GM23338 (cell line): Measurements from ENCODE around the gene ELL2.

ENCODE experiments used
- CREB1 ChIP-seq: fragments of 250-450 bp; sonication (Bioruptor Pico); IDR thresholded peaks from 2 replicates; pipeline ENCODE4 v1.5.0; 2020; ENCODE audit warnings: low read depth, mild to moderate bottlenecking, moderate library complexity
- EZH2 ChIP-seq: fragments of 200-600 bp; sonication (generic); IDR thresholded peaks from one replicate; pipeline ENCODE4 v1.8.0; 2017; ENCODE audit warnings: antibody characterized with exemption, mild to moderate bottlenecking, low read depth; ENCODE audit not compliant: unreplicated experiment
- EZH2phosphoT487 ChIP-seq: fragments of 200-600 bp; sonication (generic); IDR thresholded peaks from one replicate; pipeline ENCODE4 v1.8.1; 2018; ENCODE audit warnings: antibody characterized with exemption; ENCODE audit not compliant: unreplicated experiment
- JUNB ChIP-seq: IDR thresholded peaks from one replicate; pipeline ENCODE4 v1.6.1; 2016; ENCODE audit warnings: antibody characterized with exemption; ENCODE audit not compliant: unreplicated experiment
- NANOG ChIP-seq: IDR thresholded peaks from 2 replicates; pipeline ENCODE4 v1.6.1; 2016; ENCODE audit warnings: antibody characterized with exemption, borderline replicate concordance
- POLR2AphosphoS5 ChIP-seq: IDR thresholded peaks from 2 replicates; pipeline ENCODE4 v1.6.1; 2016; ENCODE audit warnings: antibody characterized with exemption, low read depth
- STAT1 ChIP-seq: IDR thresholded peaks from one replicate; pipeline ENCODE4 v1.6.1; 2016; ENCODE audit warnings: antibody characterized with exemption; ENCODE audit not compliant: unreplicated experiment
- ZNF114 ChIP-seq: fragments of 250-450 bp; sonication (Bioruptor Pico); IDR thresholded peaks from 2 replicates; pipeline ENCODE4 v1.5.0; 2020; ENCODE audit warnings: mild to moderate bottlenecking, moderate library complexity
- ZNF331 ChIP-seq: fragments of 250-450 bp; sonication (Bioruptor Pico); IDR thresholded peaks from 2 replicates; pipeline ENCODE4 v1.5.0; 2020; ENCODE audit warnings: low read depth, mild to moderate bottlenecking, moderate library complexity
- TF ChIP-seq, protein P1 (sequence below), 2 experiments: fragments of 200-600 bp in 1 of 2; sonication (generic) in 1 of 2; conservative IDR thresholded peaks; 2 replicates each; pipeline versions ENCODE4 v1.5.1 to v1.6.1; 2016 to 2017; ENCODE audit warnings: antibody characterized with exemption in 2 of 2, low read depth in 2 of 2, mild to moderate bottlenecking in 2 of 2, moderate library complexity in 1 of 2
- TF ChIP-seq, protein P2 (sequence below): IDR thresholded peaks from one replicate; pipeline ENCODE4 v1.6.1; 2018; ENCODE audit warnings: antibody characterized with exemption; ENCODE audit not compliant: unreplicated experiment
- TF ChIP-seq, protein P3 (sequence below): IDR thresholded peaks from 2 replicates; pipeline ENCODE4 v1.6.1; 2016; ENCODE audit warnings: antibody characterized with exemption

DNA sequence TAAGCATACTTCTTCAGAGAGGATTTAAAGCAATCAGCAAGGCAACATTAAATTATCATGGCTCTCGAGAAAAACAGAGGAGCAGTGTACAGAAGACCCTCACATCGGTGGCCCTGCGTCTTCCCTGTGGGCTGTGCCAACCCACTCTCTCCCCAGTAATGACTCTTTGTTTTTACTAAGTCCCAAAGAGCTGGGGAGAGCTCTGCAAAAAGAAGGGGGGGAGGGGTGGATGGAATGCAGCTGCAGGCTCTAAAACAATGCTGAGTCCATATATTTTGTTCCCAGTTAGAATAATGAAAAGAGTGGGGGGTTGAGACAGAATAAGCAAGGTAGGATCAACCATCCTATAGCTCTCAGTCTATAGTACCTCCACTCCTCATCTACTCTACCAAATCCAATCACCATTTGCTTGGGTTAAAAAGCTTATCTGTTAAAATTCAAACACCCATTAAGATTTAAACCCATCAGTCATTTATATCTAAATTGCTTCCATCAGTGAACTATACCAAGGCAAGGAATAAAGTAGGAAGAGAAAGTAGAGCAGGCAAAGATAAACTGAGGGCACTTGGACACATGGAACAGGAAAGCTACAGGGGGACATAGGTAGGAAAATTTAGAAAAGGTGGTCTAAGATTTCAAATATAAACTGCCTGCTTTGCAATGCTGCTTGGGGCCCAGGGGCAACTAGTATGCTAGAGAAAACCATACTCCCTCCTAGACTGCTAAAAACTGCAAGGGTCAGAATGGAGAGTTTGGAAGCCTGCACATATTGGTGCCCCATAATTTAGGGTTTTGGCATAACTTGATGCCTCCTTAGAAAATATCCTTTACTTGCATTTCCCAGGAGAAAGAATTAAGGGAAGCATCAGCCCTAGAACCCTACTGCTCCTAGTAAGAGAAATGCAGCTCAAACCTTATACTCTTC, 20.6 kb downstream of the ELL2 start:
- TF ChIP-seq, protein P1, sequence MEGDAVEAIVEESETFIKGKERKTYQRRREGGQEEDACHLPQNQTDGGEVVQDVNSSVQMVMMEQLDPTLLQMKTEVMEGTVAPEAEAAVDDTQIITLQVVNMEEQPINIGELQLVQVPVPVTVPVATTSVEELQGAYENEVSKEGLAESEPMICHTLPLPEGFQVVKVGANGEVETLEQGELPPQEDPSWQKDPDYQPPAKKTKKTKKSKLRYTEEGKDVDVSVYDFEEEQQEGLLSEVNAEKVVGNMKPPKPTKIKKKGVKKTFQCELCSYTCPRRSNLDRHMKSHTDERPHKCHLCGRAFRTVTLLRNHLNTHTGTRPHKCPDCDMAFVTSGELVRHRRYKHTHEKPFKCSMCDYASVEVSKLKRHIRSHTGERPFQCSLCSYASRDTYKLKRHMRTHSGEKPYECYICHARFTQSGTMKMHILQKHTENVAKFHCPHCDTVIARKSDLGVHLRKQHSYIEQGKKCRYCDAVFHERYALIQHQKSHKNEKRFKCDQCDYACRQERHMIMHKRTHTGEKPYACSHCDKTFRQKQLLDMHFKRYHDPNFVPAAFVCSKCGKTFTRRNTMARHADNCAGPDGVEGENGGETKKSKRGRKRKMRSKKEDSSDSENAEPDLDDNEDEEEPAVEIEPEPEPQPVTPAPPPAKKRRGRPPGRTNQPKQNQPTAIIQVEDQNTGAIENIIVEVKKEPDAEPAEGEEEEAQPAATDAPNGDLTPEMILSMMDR (conservative IDR thresholded peaks at IDR 0.05; ENCODE audit: low read depth in 2 of 2): no peak
- TF ChIP-seq, protein P2, sequence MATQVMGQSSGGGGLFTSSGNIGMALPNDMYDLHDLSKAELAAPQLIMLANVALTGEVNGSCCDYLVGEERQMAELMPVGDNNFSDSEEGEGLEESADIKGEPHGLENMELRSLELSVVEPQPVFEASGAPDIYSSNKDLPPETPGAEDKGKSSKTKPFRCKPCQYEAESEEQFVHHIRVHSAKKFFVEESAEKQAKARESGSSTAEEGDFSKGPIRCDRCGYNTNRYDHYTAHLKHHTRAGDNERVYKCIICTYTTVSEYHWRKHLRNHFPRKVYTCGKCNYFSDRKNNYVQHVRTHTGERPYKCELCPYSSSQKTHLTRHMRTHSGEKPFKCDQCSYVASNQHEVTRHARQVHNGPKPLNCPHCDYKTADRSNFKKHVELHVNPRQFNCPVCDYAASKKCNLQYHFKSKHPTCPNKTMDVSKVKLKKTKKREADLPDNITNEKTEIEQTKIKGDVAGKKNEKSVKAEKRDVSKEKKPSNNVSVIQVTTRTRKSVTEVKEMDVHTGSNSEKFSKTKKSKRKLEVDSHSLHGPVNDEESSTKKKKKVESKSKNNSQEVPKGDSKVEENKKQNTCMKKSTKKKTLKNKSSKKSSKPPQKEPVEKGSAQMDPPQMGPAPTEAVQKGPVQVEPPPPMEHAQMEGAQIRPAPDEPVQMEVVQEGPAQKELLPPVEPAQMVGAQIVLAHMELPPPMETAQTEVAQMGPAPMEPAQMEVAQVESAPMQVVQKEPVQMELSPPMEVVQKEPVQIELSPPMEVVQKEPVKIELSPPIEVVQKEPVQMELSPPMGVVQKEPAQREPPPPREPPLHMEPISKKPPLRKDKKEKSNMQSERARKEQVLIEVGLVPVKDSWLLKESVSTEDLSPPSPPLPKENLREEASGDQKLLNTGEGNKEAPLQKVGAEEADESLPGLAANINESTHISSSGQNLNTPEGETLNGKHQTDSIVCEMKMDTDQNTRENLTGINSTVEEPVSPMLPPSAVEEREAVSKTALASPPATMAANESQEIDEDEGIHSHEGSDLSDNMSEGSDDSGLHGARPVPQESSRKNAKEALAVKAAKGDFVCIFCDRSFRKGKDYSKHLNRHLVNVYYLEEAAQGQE: no peak
- TF ChIP-seq EZH2 (no peak), CREB1 (CRISPR knock-in tag) (no peak), POLR2AphosphoS5 (no peak), JUNB (no peak), ZNF114 (CRISPR knock-in tag) (no peak), EZH2phosphoT487 (no peak), NANOG (no peak), STAT1 (no peak), ZNF331 (CRISPR knock-in tag) (no peak)
- TF ChIP-seq, protein P3, sequence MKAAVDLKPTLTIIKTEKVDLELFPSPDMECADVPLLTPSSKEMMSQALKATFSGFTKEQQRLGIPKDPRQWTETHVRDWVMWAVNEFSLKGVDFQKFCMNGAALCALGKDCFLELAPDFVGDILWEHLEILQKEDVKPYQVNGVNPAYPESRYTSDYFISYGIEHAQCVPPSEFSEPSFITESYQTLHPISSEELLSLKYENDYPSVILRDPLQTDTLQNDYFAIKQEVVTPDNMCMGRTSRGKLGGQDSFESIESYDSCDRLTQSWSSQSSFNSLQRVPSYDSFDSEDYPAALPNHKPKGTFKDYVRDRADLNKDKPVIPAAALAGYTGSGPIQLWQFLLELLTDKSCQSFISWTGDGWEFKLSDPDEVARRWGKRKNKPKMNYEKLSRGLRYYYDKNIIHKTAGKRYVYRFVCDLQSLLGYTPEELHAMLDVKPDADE: no peak
